B cell (primary cell): ENCODE results near the gene ACADL.
"Not testable (repeated sequence)": the region's sequence is repeated elsewhere in the genome, so short reads cannot be mapped to it uniquely, and the experiment has no call there.

Source experiments
- EZH2 ChIP-seq: IDR thresholded peaks from 2 replicates; pipeline ENCODE4 v1.6.1; 2012; ENCODE audit warnings: borderline replicate concordance, low read depth, mild to moderate bottlenecking, moderate library complexity, low read length; ENCODE audit not compliant: insufficient read depth, poor library complexity, severe bottlenecking
- TF ChIP-seq, protein P1 (sequence below): fragments of 200-600 bp; IDR thresholded peaks from one replicate; pipeline ENCODE4 v1.8.0; 2022; ENCODE audit warnings: antibody characterized with exemption, mild to moderate bottlenecking

DNA sequence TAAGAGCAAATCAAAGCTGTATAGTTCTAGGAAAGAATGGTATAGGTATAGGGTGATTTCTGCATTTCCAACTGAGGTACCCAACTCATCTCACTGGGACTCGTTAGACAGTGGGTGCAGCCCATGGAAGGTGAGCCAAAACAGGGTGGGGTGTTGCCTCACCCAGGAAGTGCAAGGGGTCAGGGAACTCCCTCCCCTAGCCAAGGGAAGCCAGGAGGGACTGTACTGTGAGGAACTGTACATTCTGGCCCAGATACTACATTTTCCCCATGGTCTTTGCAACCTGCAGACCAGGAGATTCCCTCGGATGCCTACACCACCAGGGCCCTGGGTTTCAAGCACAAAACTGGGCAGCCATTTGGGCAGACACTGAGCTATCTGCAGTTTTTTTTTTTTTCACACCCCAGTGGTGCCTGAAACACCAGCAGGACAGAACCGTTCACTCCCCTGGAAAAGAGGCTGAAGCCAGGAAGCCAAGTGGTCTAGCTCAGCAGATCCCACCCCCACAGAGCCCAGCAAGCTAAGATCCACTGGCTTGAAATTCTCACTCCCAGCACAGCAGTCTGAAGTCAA lies 44.1 kb downstream of the ACADL start:
- TF ChIP-seq, protein P1, sequence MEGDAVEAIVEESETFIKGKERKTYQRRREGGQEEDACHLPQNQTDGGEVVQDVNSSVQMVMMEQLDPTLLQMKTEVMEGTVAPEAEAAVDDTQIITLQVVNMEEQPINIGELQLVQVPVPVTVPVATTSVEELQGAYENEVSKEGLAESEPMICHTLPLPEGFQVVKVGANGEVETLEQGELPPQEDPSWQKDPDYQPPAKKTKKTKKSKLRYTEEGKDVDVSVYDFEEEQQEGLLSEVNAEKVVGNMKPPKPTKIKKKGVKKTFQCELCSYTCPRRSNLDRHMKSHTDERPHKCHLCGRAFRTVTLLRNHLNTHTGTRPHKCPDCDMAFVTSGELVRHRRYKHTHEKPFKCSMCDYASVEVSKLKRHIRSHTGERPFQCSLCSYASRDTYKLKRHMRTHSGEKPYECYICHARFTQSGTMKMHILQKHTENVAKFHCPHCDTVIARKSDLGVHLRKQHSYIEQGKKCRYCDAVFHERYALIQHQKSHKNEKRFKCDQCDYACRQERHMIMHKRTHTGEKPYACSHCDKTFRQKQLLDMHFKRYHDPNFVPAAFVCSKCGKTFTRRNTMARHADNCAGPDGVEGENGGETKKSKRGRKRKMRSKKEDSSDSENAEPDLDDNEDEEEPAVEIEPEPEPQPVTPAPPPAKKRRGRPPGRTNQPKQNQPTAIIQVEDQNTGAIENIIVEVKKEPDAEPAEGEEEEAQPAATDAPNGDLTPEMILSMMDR: not testable (repeated sequence)
- not testable (repeated sequence) for TF ChIP-seq EZH2
